ENCODE data around the gene OGDH. TPM values are rescaled to one million over a fixed set of nuclear protein-coding genes. Genes with fewer than 3 reads are reported as not detected.

Gene OGDH
- total RNA-seq, 3 donors from 2014 or later: 45.7 to 67.5 (median 46.2) TPM

- Histone ChIP-seq H3K27ac (no peak overlapping the region), H3K4me3 (no peak overlapping the region), H3K4me1 (no peaks in the 10 kb centered on the region), H3K9me3 (peaks cover 2 to 5% of the 10 kb centered on the region in 2 donors), H3K36me3 (no peaks in the 10 kb centered on the region), H3K27me3 (no peaks in the 10 kb centered on the region)
- no peak for DNase-seq (ENCODE audit: low spot score in 2 of 2)
- no peak for TF ChIP-seq CTCF (IDR thresholded peaks at IDR 0.05)
- TF ChIP-seq POLR2AphosphoS5 (IDR thresholded peaks at IDR 0.05): no peak
- TF ChIP-seq POLR2A (IDR thresholded peaks at IDR 0.05): no peak
- intact Hi-C loops (cut with DNase I; ENCODE audit: low total_unique reads): no loop called here
Observed at GRCh38 chr7:44666566-44666965, 60.1 kb downstream of the OGDH start.

- intact Hi-C loops (cut with DNase I; ENCODE audit: low total_unique reads): no loop called here
- no peak for DNase-seq (ENCODE audit: low spot score in 2 of 2)
- no peaks in the 10 kb centered on the region for H3K4me1 ChIP-seq
- TF ChIP-seq POLR2A (IDR thresholded peaks at IDR 0.05) (no peak), CTCF (IDR thresholded peaks at IDR 0.05) (no peak), POLR2AphosphoS5 (IDR thresholded peaks at IDR 0.05) (no peak)
- no peaks in the 10 kb centered on the region for H3K36me3 ChIP-seq
- H3K4me3 ChIP-seq: no peak overlapping the region
- no peaks in the 10 kb centered on the region for H3K9me3 ChIP-seq
- H3K27ac ChIP-seq: no peak overlapping the region
- no peaks in the 10 kb centered on the region for H3K27me3 ChIP-seq
Observed at GRCh38 chr7:44667190-44667589, 60.8 kb downstream of the OGDH start.

- H3K4me3 ChIP-seq: no peak overlapping the region
- H3K36me3 ChIP-seq: no peaks in the 10 kb centered on the region
- no peak for TF ChIP-seq CTCF (IDR thresholded peaks at IDR 0.05)
- TF ChIP-seq POLR2A (IDR thresholded peaks at IDR 0.05): no peak
- TF ChIP-seq POLR2AphosphoS5 (IDR thresholded peaks at IDR 0.05): no peak
Observed at GRCh38 chr7:44671069-44671468, 64.6 kb downstream of the OGDH start.

GRCh38 chr7:44673324-44673723 lies 66.9 kb downstream of the OGDH start:
- Histone ChIP-seq H3K4me1 (no peaks in the 10 kb centered on the region), H3K27me3 (no peaks in the 10 kb centered on the region), H3K36me3 (no peaks in the 10 kb centered on the region), H3K9me3 (no peaks in the 10 kb centered on the region), H3K27ac (no peak overlapping the region), H3K4me3 (no peak overlapping the region)
- TF ChIP-seq POLR2A (IDR thresholded peaks at IDR 0.05): no peak
- no peak for TF ChIP-seq CTCF (IDR thresholded peaks at IDR 0.05)
- TF ChIP-seq POLR2AphosphoS5 (IDR thresholded peaks at IDR 0.05): no peak
- no peak for DNase-seq (ENCODE audit: low spot score in 2 of 2)
- intact Hi-C loops (cut with DNase I; ENCODE audit: low total_unique reads): no loop called here

More at GRCh38 chr7:44671069-44671468, 64.6 kb downstream of the OGDH start:
- H3K4me1 ChIP-seq: no peaks in the 10 kb centered on the region
- DNase-seq (ENCODE audit: low spot score in 2 of 2): no peak
- intact Hi-C loops (cut with DNase I; ENCODE audit: low total_unique reads): no loop called here
- no peaks in the 10 kb centered on the region for H3K27me3 ChIP-seq
- no peak overlapping the region for H3K27ac ChIP-seq
- no peaks in the 10 kb centered on the region for H3K9me3 ChIP-seq

GRCh38 chr7:44673771-44674170 lies 67.3 kb downstream of the OGDH start:
- Histone ChIP-seq H3K4me1 (no peaks in the 10 kb centered on the region), H3K27ac (no peak overlapping the region), H3K27me3 (no peaks in the 10 kb centered on the region), H3K4me3 (no peak overlapping the region), H3K9me3 (no peaks in the 10 kb centered on the region), H3K36me3 (no peaks in the 10 kb centered on the region)
- TF ChIP-seq POLR2A (IDR thresholded peaks at IDR 0.05): no peak
- no peak for TF ChIP-seq POLR2AphosphoS5 (IDR thresholded peaks at IDR 0.05)
- no peak for TF ChIP-seq CTCF (IDR thresholded peaks at IDR 0.05)
- no peak for DNase-seq (ENCODE audit: low spot score in 2 of 2)
- intact Hi-C loops (cut with DNase I; ENCODE audit: low total_unique reads): no loop called here

Measured in breast epithelium (tissue), 4 donors.